HG03558 (cell line): ENCODE measurements around the gene CD163.
"Not testable (repeated sequence)": the region's sequence is repeated elsewhere in the genome, so short reads cannot be mapped to it uniquely, and the experiment has no call there.

Experiments
- ATAC-seq: cut with Tn5 transposase; IDR thresholded peaks from one replicate; pipeline ENCODE4 v1.9.1; 2021; ENCODE audit warnings: moderate number of reproducible peaks; ENCODE audit not compliant: unreplicated experiment; ENCODE audit errors: extremely low read depth

Gene CD163

GRCh38 chr12:7451756-7452155 lies 51.8 kb downstream of the CD163 start:
- no peak for ATAC-seq

- ATAC-seq = no peak
Observed at GRCh38 chr12:7450667-7451066, 52.9 kb downstream of the CD163 start.

- no peak for ATAC-seq
Observed at GRCh38 chr12:7448099-7448498, 55.5 kb downstream of the CD163 start.

- ATAC-seq = no peak
Observed at GRCh38 chr12:7444537-7444936, 59.0 kb downstream of the CD163 start.

GRCh38 chr12:7444076-7444475 lies 59.5 kb downstream of the CD163 start, which contains the start of gene CD163L1:
Gene CD163L1, minus strand, starts transcription at chr12:7444153. Its CDS starts 26 bp downstream, at chr12:7444127.
- ATAC-seq = no peak

- no peak for ATAC-seq
Observed at GRCh38 chr12:7441216-7441615, 62.4 kb downstream of the CD163 start.

DNA sequence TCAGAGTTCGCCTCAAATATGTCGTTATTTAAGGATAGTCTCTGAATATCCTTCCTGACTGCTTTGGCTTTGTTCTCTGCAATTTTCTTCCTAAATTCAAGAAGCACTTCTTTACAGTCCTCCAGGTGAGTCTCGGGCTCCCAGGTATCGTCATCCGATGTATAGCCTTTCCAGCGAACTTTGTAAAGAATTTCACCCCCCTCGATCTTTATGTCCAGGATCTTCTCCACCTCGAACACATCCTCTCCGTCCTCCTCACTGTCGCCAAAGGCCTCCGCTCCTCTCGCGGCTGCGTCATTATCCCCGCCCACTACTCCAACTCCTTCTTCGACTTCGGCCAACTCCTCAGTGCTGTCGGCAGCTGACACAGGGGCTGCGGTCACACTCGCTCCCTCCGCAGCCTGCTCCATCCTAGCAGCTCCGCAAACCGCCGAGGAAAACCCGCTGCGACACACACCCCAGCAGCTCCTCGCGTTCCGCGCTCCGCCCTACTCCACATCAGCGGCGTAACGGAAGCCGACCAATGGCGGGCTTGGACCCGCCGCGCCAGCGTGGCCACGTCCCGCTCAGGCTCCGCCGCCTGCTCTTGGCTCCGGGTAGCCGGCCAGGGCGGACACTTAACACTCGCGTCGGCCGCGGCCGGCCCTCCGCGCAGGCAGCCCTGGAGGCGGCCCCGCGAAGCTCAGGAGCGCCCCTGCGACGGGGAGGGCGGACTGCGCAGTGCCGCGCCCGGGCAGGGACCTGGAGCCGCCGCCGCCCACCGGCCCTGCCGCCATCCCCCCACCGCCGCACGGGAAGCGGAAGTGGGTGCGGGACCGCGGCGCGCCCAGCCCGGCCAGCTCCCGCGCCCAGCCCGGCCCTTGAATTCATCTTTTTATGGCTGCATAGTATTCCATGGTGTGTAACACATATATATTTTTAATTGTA lies 63.7 kb downstream of the CD163 start:
- ATAC-seq = no peak

DNA sequence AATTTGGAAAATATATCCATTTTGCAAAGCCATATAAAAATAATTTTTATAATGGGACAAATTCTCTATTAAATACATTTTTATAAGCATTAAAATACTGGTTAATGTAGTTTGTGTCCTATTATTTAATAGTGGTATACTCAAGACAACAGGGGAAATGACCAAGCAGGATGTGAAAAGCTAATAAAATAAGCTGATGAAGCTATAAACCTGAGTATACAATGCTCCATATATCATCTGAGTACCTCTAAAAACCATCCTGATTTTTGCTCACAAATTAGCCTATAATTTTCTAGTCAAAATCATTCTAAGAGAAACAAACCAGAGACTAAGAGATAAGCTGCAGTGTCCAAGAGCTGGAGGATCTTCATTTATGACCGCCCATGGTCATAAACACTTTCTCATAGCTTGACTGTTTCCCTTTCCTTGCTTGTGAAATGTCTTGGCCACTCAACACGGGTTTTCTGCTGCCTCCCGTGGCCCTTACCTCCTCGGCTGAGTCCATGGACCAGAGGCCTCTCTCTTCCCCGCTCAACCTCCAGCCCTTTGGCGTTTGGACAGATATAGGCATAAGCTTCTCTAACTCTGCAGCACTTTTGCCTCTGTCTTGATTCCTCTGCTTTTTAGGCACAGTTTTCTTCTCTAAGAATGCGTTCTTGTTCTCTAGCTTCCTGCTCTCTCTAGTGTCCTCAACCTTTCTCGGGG lies 65.1 kb downstream of the CD163 start:
- not testable (repeated sequence) for ATAC-seq

DNA sequence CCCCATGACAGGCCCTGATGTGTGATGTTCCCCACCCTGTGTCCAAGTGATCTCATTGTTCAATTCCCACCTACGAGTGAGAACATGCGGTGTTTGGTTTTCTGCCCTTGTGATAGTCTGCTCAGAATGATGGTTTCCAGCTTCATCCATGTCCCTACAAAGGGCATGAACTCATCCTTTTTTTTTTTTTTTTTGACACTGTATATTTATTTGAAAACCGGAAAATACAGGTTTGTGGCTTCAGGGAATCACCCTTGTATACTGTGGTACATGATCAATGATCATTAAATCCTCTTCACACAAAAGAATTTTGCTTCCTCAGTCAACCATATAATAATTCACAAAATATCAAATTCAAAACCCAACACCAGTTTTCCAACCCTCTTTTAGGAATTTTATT lies 66.1 kb downstream of the CD163 start:
- not testable (repeated sequence) for ATAC-seq

DNA sequence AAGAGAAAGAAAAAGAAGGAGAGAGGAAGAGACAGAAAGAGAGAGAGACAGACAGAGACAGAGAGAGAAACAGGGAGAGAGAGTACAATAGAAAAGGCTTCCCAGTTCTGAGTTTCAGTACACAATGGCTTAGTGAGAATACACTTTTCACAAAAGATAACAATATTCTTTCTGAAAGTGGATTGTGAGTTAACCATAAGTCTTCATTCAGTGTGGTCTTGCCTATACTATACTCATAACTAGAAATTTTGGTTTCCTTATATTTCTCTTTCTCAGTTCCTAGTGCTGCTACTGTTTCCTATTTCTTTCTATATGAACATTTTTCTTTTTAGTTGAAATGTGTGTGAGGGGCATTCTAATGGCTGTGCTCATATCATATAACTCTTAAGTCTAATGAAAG lies 68.9 kb downstream of the CD163 start:
- ATAC-seq = no peak

GRCh38 chr12:7433276-7433822 lies 70.2 kb downstream of the CD163 start:
- no peak for ATAC-seq

- ATAC-seq = no peak
Observed at GRCh38 chr12:7431993-7432685, 71.4 kb downstream of the CD163 start.
